IMR-90 (cell line): ENCODE results near the gene LGSN. TPM values are rescaled to one million over a fixed set of nuclear protein-coding genes. Genes with fewer than 3 reads are reported as not detected.

Experiments used
- ATAC-seq: fragments of 200-7000 bp; cut with Tn5 transposase; 2 replicates; pipeline ENCODE4 v1.9.1; 2020; ENCODE audit warnings: low read depth, mild to moderate bottlenecking, moderate library complexity
- Bru-seq: library from RNA; stranded (reverse); fragments of 400-500 nt; gene quantifications from one replicate; lab custom pipeline; 2021; lab: Mats Ljungman, UMichigan
- BruChase-seq, 2 experiments: library from RNA; stranded (reverse); fragments of 400-500 nt; gene quantifications; one replicate each; lab custom pipeline; 2021; lab: Mats Ljungman, UMichigan
- BruUV-seq: library from RNA; stranded (reverse); fragments of 400-500 nt; replicated peaks from 2 replicates; lab custom pipeline; 2021; lab: Mats Ljungman, UMichigan
- CTCF ChIA-PET: fragments of 300-600 bp; formaldehyde crosslinking; extraction: SDS; loops from one replicate; lab custom pipeline; 2021; ENCODE audit warnings: antibody characterized with exemption; lab: Yijun Ruan, JAX
- POLR2A ChIA-PET: fragments of 300-600 bp; sonication (Branson Sonifier 250); formaldehyde crosslinking; loops from one replicate; lab custom pipeline; 2022; ENCODE audit warnings: antibody characterized with exemption; ENCODE audit not compliant: unreplicated experiment; lab: Charles Lee
- DNase-seq: peaks from one replicate; pipeline ENCODE4 v3.0.0; 2013
- H2AFZ ChIP-seq: replicated peaks from 2 replicates; pipeline ENCODE3; 2013; ENCODE audit warnings: low read length, mild to moderate bottlenecking; ENCODE audit not compliant: poor library complexity
- H2AK5ac ChIP-seq: 2 replicates; pipeline ENCODE4 v1.6.1; 2013; ENCODE audit warnings: low read depth, low read length, inconsistent platforms
- H2AK9ac ChIP-seq: replicated peaks from 2 replicates; pipeline ENCODE3; 2013; ENCODE audit warnings: mild to moderate bottlenecking, low read depth, low read length, moderate library complexity; ENCODE audit not compliant: poor library complexity
- H2BK120ac ChIP-seq: 2 replicates; pipeline ENCODE4 v1.6.1; 2013; ENCODE audit warnings: low read depth, low read length, inconsistent platforms
- H2BK15ac ChIP-seq: 3 replicates; pipeline ENCODE4 v1.6.1; 2013; ENCODE audit warnings: low read depth, low read length, inconsistent platforms
- H2BK20ac ChIP-seq: 2 replicates; pipeline ENCODE4 v1.6.1; 2013; ENCODE audit warnings: low read depth, mild to moderate bottlenecking, inconsistent platforms, low read length, moderate library complexity
- H2BK5ac ChIP-seq: 2 replicates; pipeline ENCODE4 v1.6.1; 2013; ENCODE audit warnings: mild to moderate bottlenecking, low read depth, low read length, inconsistent platforms; ENCODE audit not compliant: poor library complexity, severe bottlenecking
- H3K14ac ChIP-seq: replicated peaks from 2 replicates; pipeline ENCODE4 v1.6.1; 2013; ENCODE audit warnings: low read depth, low read length, inconsistent platforms
- H3K18ac ChIP-seq: 2 replicates; pipeline ENCODE4 v1.6.1; 2013; ENCODE audit warnings: low read depth, low read length, control low read depth
- H3K23ac ChIP-seq: 2 replicates; pipeline ENCODE4 v1.6.1; 2013; ENCODE audit warnings: low read depth, low read length, inconsistent platforms
- H3K27ac ChIP-seq: 2 replicates; pipeline ENCODE4 v1.5.1; 2013; ENCODE audit warnings: mild to moderate bottlenecking, control low read depth, low read length; ENCODE audit not compliant: insufficient read depth
- H3K27me3 ChIP-seq: 2 replicates; pipeline ENCODE4 v1.6.1; 2013; ENCODE audit warnings: low read length; ENCODE audit not compliant: control insufficient read depth, insufficient read depth
- H3K36me3 ChIP-seq: 2 replicates; pipeline ENCODE4 v1.6.1; 2013; ENCODE audit warnings: low read length, mixed read lengths; ENCODE audit not compliant: control insufficient read depth, insufficient read depth
- H3K4ac ChIP-seq: 2 replicates; pipeline ENCODE4 v1.6.1; 2013; ENCODE audit warnings: low read depth, low read length, inconsistent platforms
- H3K4me1 ChIP-seq: 2 replicates; pipeline ENCODE4 v1.6.1; 2013; ENCODE audit warnings: low read length, mixed read lengths; ENCODE audit not compliant: control insufficient read depth, insufficient read depth
- H3K4me2 ChIP-seq: 2 replicates; pipeline ENCODE4 v1.6.1; 2013; ENCODE audit warnings: low read depth, mild to moderate bottlenecking, control low read depth, low read length, moderate library complexity
- H3K4me3 ChIP-seq: 2 replicates; pipeline ENCODE4 v1.5.1; 2013; ENCODE audit warnings: low read depth, mild to moderate bottlenecking, control low read depth, low read length, moderate library complexity; ENCODE audit not compliant: insufficient read depth
- H3K56ac ChIP-seq: 2 replicates; pipeline ENCODE4 v1.6.1; 2013; ENCODE audit warnings: low read length, inconsistent platforms; ENCODE audit not compliant: insufficient read depth; ENCODE audit errors: extremely low read depth
- H3K79me1 ChIP-seq, 2 experiments: 2 replicates each; pipeline ENCODE4 v1.6.1; 2013; ENCODE audit warnings: low read length in 2 of 2, inconsistent platforms in 1 of 2, low read depth in 1 of 2
- H3K9ac ChIP-seq: 2 replicates; pipeline ENCODE4 v1.6.1; 2013; ENCODE audit warnings: low read depth, low read length, control low read depth
- H3K9me1 ChIP-seq: 2 replicates; pipeline ENCODE4 v1.6.1; 2013; ENCODE audit warnings: low read length, inconsistent platforms; ENCODE audit not compliant: insufficient read depth
- H3K9me3 ChIP-seq: 2 replicates; pipeline ENCODE4 v1.6.1; 2013; ENCODE audit warnings: low read length; ENCODE audit not compliant: control insufficient read depth, insufficient read depth
- H4K20me1 ChIP-seq: 2 replicates; pipeline ENCODE4 v1.6.1; 2013; ENCODE audit warnings: low read length, inconsistent platforms; ENCODE audit not compliant: insufficient read depth
- H4K5ac ChIP-seq: 2 replicates; pipeline ENCODE4 v1.6.1; 2013; ENCODE audit warnings: mild to moderate bottlenecking, low read depth, low read length, control low read depth
- H4K8ac ChIP-seq, 2 experiments: 2 replicates each; pipeline ENCODE4 v1.6.1; 2013; ENCODE audit warnings: low read depth in 2 of 2, low read length in 2 of 2, control low read depth in 1 of 2, inconsistent platforms in 1 of 2
- H4K91ac ChIP-seq: 2 replicates; pipeline ENCODE4 v1.6.1; 2013; ENCODE audit warnings: low read depth, low read length, inconsistent platforms; ENCODE audit not compliant: insufficient read depth
- BHLHE40 ChIP-seq: fragments of 150-350 bp; IDR thresholded peaks from 2 replicates; pipeline ENCODE4 v1.6.1; 2016; ENCODE audit warnings: mild to moderate bottlenecking, low read depth, low read length
- ELK1 ChIP-seq: fragments of 150-350 bp; IDR thresholded peaks from 2 replicates; pipeline ENCODE4 v1.6.1; 2016; ENCODE audit warnings: low read depth, mild to moderate bottlenecking, low read length, moderate library complexity, borderline replicate concordance
- FOS ChIP-seq: fragments of 150-350 bp; IDR thresholded peaks from 2 replicates; pipeline ENCODE4 v1.6.1; 2016; ENCODE audit warnings: low read depth, low read length
- MXI1 ChIP-seq: IDR thresholded peaks from 2 replicates; pipeline ENCODE4 v1.6.1; 2012; ENCODE audit warnings: low read depth, mild to moderate bottlenecking, low read length, moderate library complexity, borderline replicate concordance
- SMC3 ChIP-seq: fragments of 150-350 bp; IDR thresholded peaks from 2 replicates; pipeline ENCODE4 v1.6.1; 2016; ENCODE audit warnings: low read depth, mild to moderate bottlenecking, antibody characterized with exemption, low read length, moderate library complexity
- WGBS, 2 experiments: methylation state at CpG; one replicate each; pipeline versions ENCODE4 v1.1.5 to v1.1.7; 2013; ENCODE audit warnings: missing lambda C conversion rate in 2 of 2; ENCODE audit not compliant: insufficient read length in 1 of 2; ENCODE audit errors: extremely low coverage in 2 of 2; 5-methylcytosine and 5-hydroxymethylcytosine counted together
- dilution Hi-C: fragments of 300-500 bp; cut with HindIII; formaldehyde crosslinking; loops from one replicate; pipeline ENCODE4 v1.14.3; 2018; ENCODE audit warnings: low sequenced_read_pairs; ENCODE audit not compliant: unreplicated experiment
- in situ Hi-C: fragments of 300-500 bp; cut with MboI; formaldehyde crosslinking; loops from 3 replicates; pipeline ENCODE4 v1.14.3; 2019; ENCODE audit warnings: low sequenced_read_pairs, inconsistent platforms, mixed read lengths
- intact Hi-C: fragments of 100-400 bp; cut with micrococcal nuclease; formaldehyde crosslinking; loops from 2 replicates; pipeline ENCODE4 v1.10.0; 2022
- long read RNA-seq: library from polyadenylated mRNA; unstranded; transcript quantifications from one replicate; pipeline ENCODE4 v2.0.0, GENCODE V29; 2021; ENCODE audit not compliant: unreplicated experiment
- polyA plus RNA-seq, 3 experiments: library from polyadenylated mRNA; depleted of rRNA; stranded (reverse); fragments of >200 nt; gene quantifications; 2 replicates each; pipeline ENCODE4 v1.2.3, GENCODE V29; 2012; ENCODE audit warnings: low replicate concordance in 1 of 3
- total RNA-seq: library from RNA; depleted of rRNA; stranded (reverse); fragments of >200 nt; gene quantifications from 2 replicates; pipeline ENCODE4 v1.2.3, GENCODE V29; 2012; rRNA removed

LGSN gene, protein sequence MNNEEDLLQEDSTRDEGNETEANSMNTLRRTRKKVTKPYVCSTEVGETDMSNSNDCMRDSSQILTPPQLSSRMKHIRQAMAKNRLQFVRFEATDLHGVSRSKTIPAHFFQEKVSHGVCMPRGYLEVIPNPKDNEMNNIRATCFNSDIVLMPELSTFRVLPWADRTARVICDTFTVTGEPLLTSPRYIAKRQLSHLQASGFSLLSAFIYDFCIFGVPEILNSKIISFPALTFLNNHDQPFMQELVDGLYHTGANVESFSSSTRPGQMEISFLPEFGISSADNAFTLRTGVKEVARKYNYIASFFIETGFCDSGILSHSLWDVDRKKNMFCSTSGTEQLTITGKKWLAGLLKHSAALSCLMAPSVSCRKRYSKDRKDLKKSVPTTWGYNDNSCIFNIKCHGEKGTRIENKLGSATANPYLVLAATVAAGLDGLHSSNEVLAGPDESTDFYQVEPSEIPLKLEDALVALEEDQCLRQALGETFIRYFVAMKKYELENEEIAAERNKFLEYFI
- total RNA-seq (not detected in 2 replicates), polyA plus RNA-seq (2012; rRNA removed) (not detected in 2 replicates), Bru-seq, nascent RNA (percentile 8 among the genes with signal in this experiment), BruChase-seq, experiment 1, labeled RNA remaining after a 6-hour chase (percentile 15 among the genes with signal in this experiment), BruChase-seq, experiment 2, labeled RNA remaining after a 2-hour chase (percentile 19 among the genes with signal in this experiment)
- polyA plus RNA-seq (2012; cell fraction: cytosol; rRNA removed) = not detected in 2 replicates
- not detected in 2 replicates for polyA plus RNA-seq (2012; cell fraction: nucleus; rRNA removed; ENCODE audit: low replicate concordance)
- long read RNA-seq = 0 reads

DNA sequence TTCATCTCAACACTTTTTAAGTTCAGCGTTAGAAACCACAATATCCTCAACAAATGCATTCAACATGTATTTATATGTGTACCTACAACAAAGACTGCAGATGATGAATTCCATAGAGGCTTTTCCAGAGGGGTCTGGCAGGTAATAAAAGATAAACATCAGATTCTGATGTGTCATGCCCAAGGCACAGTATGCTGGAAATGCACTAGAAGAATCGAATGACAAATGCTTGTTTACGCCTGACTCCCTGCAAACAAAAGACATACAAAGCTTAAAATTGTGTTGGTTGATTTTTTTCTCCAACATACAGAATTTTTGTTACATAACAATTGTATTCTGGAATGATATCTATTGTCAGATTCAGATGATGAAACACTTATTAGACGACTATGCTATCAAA is at the start of gene LGSN:
TSS of gene LGSN (minus strand) at position 45 of the 400 bp plus-strand sequence. CDS start at position 5, 40 bp downstream.
- Histone ChIP-seq H3K36me3 (no peaks in the 10 kb centered on the region), H3K27me3 (no peaks in the 10 kb centered on the region), H3K18ac (no peak within 1 kb of the TSS), H4K91ac (no peak within 1 kb of the TSS), H3K4me2 (no peak within 1 kb of the TSS), H3K9me1 (no peaks in the 10 kb centered on the region), H2AK9ac (no peak within 1 kb of the TSS), H2BK5ac (no peak within 1 kb of the TSS), H2BK15ac (no peak within 1 kb of the TSS), H3K14ac (no peak within 1 kb of the TSS), H2AK5ac (no peak within 1 kb of the TSS), H3K56ac (no peak within 1 kb of the TSS), H4K20me1 (no peaks in the 10 kb centered on the region), H3K9me3 (no peaks in the 10 kb centered on the region), H3K23ac (no peak within 1 kb of the TSS), H2AFZ (no peak within 1 kb of the TSS), H3K4me1 (no peaks in the 10 kb centered on the region), H3K9ac (no peak within 1 kb of the TSS), H3K4ac (no peak within 1 kb of the TSS), H3K4me3 (no peak within 1 kb of the TSS), H2BK120ac (no peak within 1 kb of the TSS), H3K27ac (no peak within 1 kb of the TSS), H2BK20ac (no peak within 1 kb of the TSS), H4K5ac (no peak within 1 kb of the TSS), H4K8ac (no peak within 1 kb of the TSS), H3K79me1 (no peaks in the 10 kb centered on the region)
- in situ Hi-C loops (no loop called here), intact Hi-C loops (no loop called here), dilution Hi-C loops (no loop called here)
- TF ChIP-seq FOS = no peak
- no peak for TF ChIP-seq BHLHE40
- no peak for TF ChIP-seq ELK1
- TF ChIP-seq SMC3 = no peak
- TF ChIP-seq MXI1 = no peak
- ChIA-PET POLR2A (no interaction called here), CTCF (no interaction called here)
- BruUV-seq = no TSS peak
- ATAC-seq (no peak), DNase-seq (no peak)
- WGBS, 2 experiments = no CpG with 5 or more reads among the region's 4 CpGs
